ENCODE data around the gene FBP2.

Gene FBP2

DNA sequence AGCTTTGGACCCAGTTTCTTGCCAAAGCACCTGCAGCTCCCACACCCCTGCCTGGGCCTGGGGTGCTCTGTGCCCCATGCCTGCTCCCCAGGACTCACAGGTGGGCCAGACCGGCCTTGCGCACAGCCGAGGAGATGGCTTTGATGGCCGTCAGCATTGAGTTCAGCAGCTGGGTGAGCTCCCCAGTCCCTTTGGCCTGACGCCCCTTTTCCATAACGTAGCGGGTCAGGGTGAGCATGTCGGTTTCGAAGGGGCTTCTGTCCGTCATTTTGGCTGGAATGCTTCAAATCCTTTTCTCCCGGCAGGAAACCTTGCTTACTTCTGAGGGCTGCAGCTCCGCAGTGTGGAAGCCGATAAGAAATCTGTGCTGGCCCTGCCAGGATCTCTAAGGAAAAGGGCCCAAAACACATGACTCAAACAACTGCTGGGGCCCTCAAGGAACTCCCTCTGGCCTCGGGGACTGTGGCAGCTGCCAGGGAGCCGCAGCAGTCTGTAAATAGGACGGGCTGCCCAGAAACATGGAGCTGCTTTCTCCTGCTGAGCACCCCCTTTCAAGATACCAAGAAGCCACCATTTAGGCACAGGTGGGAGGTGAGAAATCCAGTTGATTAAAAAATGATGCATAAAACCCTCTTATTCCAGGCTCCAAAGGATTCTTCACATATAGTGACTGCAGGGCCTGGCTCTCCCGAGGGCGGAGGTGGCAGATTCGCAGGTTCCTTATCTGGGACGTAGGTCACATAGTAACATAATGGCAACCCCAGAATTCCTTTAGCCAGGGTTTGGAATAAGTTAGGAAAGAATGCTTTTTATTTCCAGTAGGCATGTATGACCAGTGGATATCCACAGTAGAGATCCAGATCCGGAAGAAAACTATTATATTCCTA is at the start of gene FBP2:
Gene FBP2 (minus strand): TSS at position 366 of the 887 bp plus-strand sequence. CDS start 98 bp downstream, at position 268.
- Mint-ChIP-seq H3K36me3 (no peaks in the 10 kb centered on the region), H3K27ac (no peak within 1 kb of the TSS), H3K9me3 (no peaks in the 10 kb centered on the region), H3K4me3 (no peak within 1 kb of the TSS), H3K4me1 (no peaks in the 10 kb centered on the region)
- DNase-seq (ENCODE audit: low spot score in 2 of 2) (no peak), ATAC-seq (no peak)

DNA sequence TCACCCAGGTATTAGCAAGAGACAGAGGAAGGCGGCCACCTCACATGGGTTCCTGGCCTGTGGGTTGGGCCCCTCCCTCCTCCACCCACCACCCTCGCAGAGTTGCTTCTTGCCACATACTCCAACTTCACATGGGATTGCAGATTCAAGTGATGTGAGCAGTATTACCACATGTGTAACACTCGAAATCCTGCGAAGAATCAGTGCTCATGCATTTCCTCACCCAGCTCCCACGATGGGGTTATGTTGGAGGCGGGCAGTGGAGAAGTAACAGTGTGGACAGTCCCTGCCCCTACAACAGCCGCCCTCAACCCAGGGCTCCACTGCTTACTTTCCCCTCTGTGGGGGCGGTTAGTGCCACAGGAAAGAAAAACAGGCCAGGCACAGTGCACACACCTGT is 49.6 kb upstream of the FBP2 start:
- Mint-ChIP-seq H3K4me3 (no peak overlapping the region), H3K27ac (no peak overlapping the region), H3K36me3 (no peaks in the 10 kb centered on the region), H3K4me1 (peaks cover 18% of the 10 kb centered on the region), H3K9me3 (no peaks in the 10 kb centered on the region)
- ATAC-seq (no peak), DNase-seq (ENCODE audit: low spot score in 2 of 2) (no peak)

DNA sequence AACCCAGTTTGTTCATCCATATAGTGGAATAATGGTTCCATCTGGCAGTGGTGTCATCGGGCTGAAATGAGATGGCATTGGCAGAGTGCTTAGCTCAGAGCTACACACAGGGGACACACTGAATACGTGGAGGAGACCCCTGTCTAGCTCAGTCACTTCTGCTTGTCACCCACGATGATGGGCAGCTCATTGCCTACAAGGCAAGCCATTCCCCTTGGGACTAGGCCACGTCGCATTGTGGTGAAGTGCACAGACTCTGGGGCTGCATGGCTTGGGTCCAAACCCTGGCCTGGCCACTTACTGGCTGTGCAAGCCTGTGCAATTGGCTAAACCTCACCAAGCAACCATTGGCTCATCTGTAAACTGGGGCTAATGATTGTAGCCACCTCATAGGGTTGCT is 48.9 kb upstream of the FBP2 start:
- no peak overlapping the region for H3K27ac Mint-ChIP-seq
- ATAC-seq (no peak), DNase-seq (ENCODE audit: low spot score in 2 of 2) (no peak)
- H3K36me3 Mint-ChIP-seq: no peaks in the 10 kb centered on the region
- peaks cover 18% of the 10 kb centered on the region for H3K4me1 Mint-ChIP-seq
- no peak overlapping the region for H3K4me3 Mint-ChIP-seq
- H3K9me3 Mint-ChIP-seq: no peaks in the 10 kb centered on the region

DNA sequence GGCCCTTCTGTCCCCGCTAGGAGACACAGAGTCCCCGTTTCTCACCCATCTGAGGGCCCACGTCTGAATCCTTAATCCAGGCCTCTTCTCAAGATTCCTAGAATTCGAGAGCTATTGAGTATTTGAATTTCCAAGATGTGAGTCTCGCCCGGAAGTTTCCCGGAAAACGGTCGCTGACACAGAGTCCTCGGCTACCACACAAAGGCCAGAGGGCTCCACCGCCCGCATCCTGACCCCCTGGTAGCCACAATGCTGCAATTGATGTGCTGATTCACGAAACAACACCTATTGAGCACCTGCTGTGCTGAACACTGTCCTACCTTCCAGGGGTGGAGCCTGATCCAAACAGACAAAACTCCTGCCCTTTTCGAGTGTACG is 46.4 kb upstream of the FBP2 start:
- Mint-ChIP-seq H3K4me1 (peaks cover 18% of the 10 kb centered on the region), H3K36me3 (no peaks in the 10 kb centered on the region), H3K9me3 (no peaks in the 10 kb centered on the region), H3K27ac (peak overlapping the region; percentile 71), H3K4me3 (peak overlapping the region; percentile 83)
- DNase-seq (ENCODE audit: low spot score in 2 of 2): no peak
- no peak for ATAC-seq

DNA sequence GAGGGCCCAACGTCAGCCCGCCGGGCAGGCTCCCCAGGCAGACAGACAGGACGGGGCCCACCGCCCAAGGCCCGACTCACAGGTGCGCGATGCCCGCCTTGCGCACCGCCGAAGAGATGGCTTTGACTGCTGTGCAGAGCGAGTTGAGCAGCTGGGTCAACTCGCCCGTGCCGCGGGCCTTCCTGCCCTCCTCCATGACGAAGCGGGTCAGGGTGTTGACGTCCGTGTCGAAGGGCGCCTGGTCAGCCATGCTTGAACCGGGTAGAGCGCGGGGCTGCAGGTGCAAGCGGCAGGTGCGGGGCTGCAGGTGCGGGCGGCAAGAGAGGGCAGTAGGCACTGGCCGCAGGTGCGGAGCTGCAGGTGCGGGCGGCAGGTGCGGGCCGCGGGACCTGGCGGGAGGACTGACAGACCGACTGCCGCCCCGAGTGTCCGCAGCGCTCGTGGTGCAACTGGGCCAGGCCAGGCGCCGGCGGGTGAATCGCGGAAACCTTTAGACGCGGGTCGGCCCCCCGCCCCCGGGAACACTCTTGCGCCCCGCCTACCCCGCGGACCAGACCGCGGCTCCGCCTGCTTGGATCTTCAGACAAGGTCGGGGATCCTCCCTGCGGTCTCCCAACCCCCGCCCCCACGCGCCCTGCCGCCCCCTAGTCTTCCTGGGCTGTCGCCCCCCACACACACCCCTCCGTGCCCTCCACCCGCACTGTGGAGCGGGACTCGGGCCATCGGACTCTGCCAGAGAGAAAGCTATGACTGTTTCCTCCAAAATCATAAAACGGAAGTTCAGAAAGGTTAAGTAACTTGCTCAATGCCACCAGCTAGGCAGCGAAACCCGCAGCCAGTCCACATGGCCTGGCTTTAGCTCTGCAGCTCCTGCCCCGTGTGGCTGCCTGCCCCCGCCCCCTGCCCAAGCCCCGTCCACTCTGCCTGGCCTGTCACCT is 45.7 kb upstream of the FBP2 start, which contains the start of gene FBP1:
Gene FBP1 (minus strand): TSS at position 458 of the 938 bp plus-strand sequence. CDS start 208 bp downstream, at position 250.
- Mint-ChIP-seq H3K4me3 (peak within 1 kb of the TSS; percentile 83), H3K36me3 (no peaks in the 10 kb centered on the region), H3K9me3 (no peaks in the 10 kb centered on the region), H3K27ac (peak within 1 kb of the TSS; percentile 71), H3K4me1 (peaks cover 18% of the 10 kb centered on the region)
- peak; percentile 84 for ATAC-seq
- DNase-seq (ENCODE audit: low spot score in 2 of 2): peak; percentile 12 to 58

DNA sequence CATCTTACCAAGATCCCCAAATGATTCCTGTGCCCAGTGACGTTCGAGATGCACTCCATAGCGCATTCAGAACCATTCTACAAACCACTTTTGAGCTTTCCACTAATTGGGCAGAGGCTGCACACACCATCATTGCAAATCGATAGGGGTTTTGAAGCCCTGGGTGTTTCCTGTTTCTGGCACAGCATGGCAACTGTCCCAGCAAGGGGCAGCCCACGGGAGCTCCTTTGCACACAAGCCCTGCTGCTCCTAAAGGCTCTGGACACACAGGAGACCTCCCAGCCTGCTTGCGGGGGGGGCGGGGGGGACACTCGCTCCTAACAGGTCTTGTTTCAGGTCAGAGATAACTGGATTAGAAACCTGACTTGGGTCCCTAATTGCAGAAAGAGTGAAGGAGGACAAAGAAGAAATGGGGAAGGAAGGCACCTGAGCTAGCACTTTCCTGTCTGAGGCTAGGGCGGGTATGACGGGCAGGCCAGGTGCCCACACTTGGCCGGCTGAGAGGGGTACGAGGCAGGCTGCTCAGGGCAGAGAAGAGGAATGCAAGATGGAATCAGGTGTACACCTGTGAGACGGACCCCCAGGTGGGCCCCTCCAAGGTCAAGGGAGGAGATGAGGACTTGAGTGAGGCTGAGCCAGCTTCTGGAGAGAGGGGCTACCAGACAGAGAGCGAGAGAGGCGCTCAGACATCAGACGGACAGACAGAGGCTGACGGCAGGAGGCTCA is 44.9 kb upstream of the FBP2 start:
- DNase-seq (ENCODE audit: low spot score in 2 of 2): no peak
- no peaks in the 10 kb centered on the region for H3K36me3 Mint-ChIP-seq
- peaks cover 18% of the 10 kb centered on the region for H3K4me1 Mint-ChIP-seq
- H3K27ac Mint-ChIP-seq: peak overlapping the region; percentile 71
- no peak for ATAC-seq
- no peaks in the 10 kb centered on the region for H3K9me3 Mint-ChIP-seq
- H3K4me3 Mint-ChIP-seq: peak overlapping the region; percentile 83

DNA sequence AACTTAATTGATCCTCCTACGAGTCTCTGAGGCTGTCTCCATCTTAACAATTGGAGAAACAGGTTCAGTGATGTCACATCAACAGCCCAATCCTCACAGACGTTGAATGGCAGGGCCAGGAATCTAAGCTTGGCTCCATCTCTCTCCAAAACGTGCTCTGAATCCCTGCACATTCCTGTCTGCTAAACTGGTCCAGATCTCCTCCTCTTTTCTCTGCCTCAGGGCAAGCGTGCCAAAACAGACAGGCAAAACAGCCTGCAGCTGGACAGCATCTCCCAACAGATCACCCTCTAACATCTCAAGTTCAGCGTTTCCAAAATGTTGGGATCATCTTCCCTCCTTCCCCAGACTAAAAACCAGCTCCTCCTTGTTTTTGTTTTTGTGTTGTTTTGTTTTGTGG is 39.1 kb upstream of the FBP2 start:
- H3K27ac Mint-ChIP-seq: no peak overlapping the region
- ATAC-seq (no peak), DNase-seq (ENCODE audit: low spot score in 2 of 2) (no peak)
- H3K9me3 Mint-ChIP-seq: no peaks in the 10 kb centered on the region
- H3K4me3 Mint-ChIP-seq: no peak overlapping the region
- no peaks in the 10 kb centered on the region for H3K4me1 Mint-ChIP-seq
- H3K36me3 Mint-ChIP-seq: no peaks in the 10 kb centered on the region

DNA sequence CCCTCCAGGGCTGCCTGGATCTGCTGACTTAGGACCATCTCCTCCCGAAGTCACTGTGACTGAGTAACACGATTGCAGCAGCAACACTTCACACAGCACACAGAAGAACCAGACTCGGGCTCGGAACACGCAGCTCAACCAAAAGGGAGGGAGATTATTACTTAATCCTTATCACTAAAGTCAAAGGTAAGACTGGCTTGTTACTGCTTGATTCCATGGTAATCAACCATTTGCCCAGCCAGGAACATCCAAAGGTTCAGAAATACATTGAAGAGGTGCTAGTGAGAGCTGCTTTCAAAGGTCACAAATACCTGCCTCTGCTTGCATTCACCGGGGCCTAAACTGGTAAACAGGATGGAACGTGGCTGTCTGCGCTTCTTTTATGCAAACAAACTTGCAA is 38.0 kb upstream of the FBP2 start:
- Mint-ChIP-seq H3K4me1 (no peaks in the 10 kb centered on the region), H3K36me3 (no peaks in the 10 kb centered on the region), H3K27ac (no peak overlapping the region), H3K9me3 (no peaks in the 10 kb centered on the region), H3K4me3 (no peak overlapping the region)
- no peak for ATAC-seq
- DNase-seq (ENCODE audit: low spot score in 2 of 2): no peak

DNA sequence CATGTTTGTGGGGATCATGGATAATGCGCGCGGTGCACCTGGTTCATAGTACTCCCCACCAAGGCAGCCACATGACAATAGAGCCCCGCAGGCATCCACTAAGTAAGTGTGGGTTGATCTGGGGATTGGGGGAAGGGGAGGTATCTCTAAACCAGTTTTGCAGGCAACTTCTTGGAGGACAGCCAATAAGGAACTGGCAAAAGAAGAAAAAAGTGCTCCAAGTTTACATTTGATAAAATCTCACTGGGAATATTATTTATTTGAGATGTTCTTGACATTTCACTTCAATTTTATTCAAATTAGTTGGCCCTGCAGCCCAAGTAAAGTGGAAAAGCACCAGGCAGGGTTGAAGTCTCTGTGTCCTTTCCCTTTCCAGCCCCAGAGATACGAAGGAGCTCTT is 37.2 kb upstream of the FBP2 start:
- Mint-ChIP-seq H3K4me3 (no peak overlapping the region), H3K9me3 (no peaks in the 10 kb centered on the region), H3K27ac (no peak overlapping the region), H3K4me1 (no peaks in the 10 kb centered on the region), H3K36me3 (no peaks in the 10 kb centered on the region)
- no peak for DNase-seq (ENCODE audit: low spot score in 2 of 2)
- no peak for ATAC-seq

DNA sequence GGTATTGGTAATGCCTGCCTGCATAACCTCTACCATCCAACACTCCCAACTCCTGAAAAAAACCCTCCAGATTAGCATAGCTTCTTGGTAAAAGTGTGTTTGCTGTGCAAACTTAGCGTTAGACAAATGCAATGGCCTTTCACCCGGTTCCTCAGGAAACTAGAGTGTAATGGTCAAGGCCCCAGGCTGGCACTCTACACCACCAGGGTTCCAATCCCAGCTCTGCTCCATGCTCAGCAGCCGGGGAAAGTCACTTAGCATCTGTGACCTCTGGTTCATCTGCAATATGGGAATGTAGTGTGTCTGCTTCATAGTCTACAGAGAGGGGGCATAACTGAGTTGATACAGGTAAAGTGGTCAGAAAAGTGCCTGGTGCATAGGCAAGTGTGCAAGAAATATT is 36.7 kb upstream of the FBP2 start:
- Mint-ChIP-seq H3K4me3 (no peak overlapping the region), H3K36me3 (no peaks in the 10 kb centered on the region), H3K9me3 (no peaks in the 10 kb centered on the region), H3K4me1 (no peaks in the 10 kb centered on the region), H3K27ac (no peak overlapping the region)
- ATAC-seq (no peak), DNase-seq (ENCODE audit: low spot score in 2 of 2) (no peak)

DNA sequence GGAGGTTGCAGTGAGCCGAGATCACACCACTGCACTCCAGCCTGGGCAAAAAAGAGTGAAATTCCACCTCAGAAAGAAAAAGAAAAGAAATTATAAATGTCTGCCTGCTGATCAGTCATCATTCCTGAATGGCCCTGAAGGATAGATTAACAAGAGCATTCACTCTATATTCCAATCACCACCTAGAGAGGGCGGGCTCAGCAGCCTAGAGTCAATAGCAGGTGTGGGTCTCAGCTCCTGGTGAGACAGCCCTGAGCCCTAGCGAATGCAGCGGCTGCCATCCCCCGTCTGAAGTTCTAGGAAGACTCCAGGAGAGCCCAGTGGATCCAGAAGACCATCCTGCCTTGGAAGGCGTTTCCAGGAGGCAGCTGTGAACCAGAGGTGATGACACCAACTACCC is 33.7 kb upstream of the FBP2 start:
- Mint-ChIP-seq H3K27ac (no peak overlapping the region), H3K36me3 (no peaks in the 10 kb centered on the region), H3K9me3 (no peaks in the 10 kb centered on the region), H3K4me1 (no peaks in the 10 kb centered on the region), H3K4me3 (no peak overlapping the region)
- DNase-seq (ENCODE audit: low spot score in 2 of 2): no peak
- ATAC-seq: no peak

DNA sequence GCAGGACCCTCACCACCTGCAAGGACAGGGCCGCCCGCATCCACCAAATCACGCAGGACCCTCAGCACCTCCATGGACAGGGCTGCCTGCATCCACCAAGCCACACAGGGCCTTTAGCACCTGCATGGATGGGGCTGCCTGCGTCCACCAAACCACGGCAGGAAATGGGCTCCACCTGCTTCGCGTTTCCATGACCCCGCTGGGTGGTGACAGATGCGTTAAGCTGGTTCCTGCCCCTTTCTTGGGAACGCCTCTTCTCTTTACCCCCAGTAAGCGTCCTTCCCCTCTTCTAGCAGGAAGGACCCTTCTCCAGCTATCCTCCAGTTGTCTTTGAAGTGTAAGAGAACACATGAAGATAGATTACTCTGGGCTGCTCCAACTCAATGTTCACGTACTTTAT is 32.2 kb upstream of the FBP2 start:
- ATAC-seq: no peak
- Mint-ChIP-seq H3K4me3 (no peak overlapping the region), H3K9me3 (no peaks in the 10 kb centered on the region), H3K4me1 (no peaks in the 10 kb centered on the region), H3K27ac (no peak overlapping the region), H3K36me3 (no peaks in the 10 kb centered on the region)
- DNase-seq (ENCODE audit: low spot score in 2 of 2): no peak

DNA sequence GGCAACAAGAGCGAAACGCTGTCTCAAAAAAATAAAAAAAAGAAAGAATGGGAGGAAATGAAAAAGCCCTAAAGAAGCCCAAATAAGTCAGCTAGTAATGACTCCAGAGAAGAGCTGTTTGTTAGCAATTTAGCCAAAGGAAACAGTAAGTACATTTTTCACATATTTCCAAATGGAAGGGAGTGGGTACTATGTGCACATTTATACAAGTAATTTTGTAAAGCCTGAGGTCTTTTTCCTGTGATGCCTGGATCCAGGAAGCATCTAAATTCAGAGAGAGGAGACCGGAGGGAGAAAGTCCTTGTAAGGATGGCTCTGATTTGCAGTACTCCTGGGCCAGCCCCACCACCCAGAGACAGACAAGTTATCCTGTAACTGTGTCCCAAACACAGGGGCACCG is 31.0 kb upstream of the FBP2 start:
- Mint-ChIP-seq H3K27ac (no peak overlapping the region), H3K9me3 (no peaks in the 10 kb centered on the region), H3K4me1 (no peaks in the 10 kb centered on the region), H3K36me3 (no peaks in the 10 kb centered on the region), H3K4me3 (no peak overlapping the region)
- ATAC-seq (no peak), DNase-seq (ENCODE audit: low spot score in 2 of 2) (no peak)

DNA sequence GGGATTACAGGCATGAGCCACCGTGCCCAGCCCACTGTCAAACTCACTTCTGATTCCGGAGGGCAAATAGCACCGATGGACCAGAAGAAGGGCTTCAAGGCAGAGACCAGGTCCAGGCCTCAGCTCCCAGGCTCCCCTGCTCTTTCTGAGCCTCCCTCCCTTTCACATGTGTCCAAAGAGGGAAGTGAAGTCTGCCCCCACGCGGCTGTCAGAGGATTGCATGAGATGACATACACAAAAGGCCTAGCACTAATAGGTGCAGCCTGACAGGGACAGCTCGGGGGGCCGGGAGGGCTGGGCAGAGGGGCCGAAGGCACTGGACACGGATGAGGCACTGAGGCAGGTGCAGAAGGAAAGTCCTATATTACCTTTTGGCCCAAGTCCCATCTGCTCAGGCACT is 29.6 kb upstream of the FBP2 start:
- Mint-ChIP-seq H3K4me3 (no peak overlapping the region), H3K9me3 (no peaks in the 10 kb centered on the region), H3K36me3 (no peaks in the 10 kb centered on the region), H3K27ac (no peak overlapping the region), H3K4me1 (no peaks in the 10 kb centered on the region)
- peak in 1 of 2 donors; percentile 55 for DNase-seq (ENCODE audit: low spot score in 2 of 2)
- ATAC-seq: peak; percentile 40

Measured in stimulated activated effector memory CD8-positive, alpha-beta T cell treated with anti-CD3 and anti-CD28 coated beads, Interleukin-12 subunit alpha, Interleukin-12 subunit beta, amount 100 ng/mL, for 72 hours (primary cell).